Measurements from ENCODE around the gene PRELID1.
"Not testable (repeated sequence)": the region's sequence is repeated elsewhere in the genome, so short reads cannot be mapped to it uniquely, and the experiment has no call there.

The PRELID1 gene

DNA sequence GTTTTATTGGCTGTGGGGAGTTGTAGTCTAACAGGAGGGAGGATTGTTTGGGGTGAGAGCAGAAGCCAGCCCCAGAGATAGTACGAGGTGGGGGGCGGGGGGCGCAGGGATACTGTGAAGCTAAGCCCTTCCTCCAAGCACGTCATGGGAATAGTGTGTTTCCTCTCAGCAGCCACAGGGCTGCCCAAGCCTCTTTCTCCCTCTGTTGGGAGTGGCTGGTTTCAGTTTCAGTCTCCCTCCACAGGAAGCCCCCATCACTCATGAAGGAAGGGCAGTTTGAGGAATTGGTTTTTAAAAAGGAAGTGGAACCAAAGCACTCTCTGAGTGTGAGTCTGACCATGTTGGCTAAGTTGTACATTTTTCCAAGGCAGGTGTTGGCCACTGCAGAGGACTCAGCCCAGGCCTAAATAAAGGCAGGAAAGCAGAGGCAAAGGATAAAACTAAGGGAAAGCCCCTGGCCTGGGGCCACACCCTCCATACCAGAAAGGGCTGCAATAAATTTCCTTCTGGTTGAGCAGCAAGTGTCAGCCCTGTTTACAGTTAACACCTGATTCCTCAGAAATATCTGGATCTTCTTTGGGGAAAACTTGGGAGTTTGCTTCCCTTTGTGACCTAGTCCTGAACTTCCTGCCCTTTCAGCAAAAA lies 3.2 kb upstream of the PRELID1 start:
- DNase-seq = no peak

- no peak for DNase-seq
These were observed 2.6 kb upstream of the PRELID1 start for GRCh38 chr5:177300951-177301350.

DNA sequence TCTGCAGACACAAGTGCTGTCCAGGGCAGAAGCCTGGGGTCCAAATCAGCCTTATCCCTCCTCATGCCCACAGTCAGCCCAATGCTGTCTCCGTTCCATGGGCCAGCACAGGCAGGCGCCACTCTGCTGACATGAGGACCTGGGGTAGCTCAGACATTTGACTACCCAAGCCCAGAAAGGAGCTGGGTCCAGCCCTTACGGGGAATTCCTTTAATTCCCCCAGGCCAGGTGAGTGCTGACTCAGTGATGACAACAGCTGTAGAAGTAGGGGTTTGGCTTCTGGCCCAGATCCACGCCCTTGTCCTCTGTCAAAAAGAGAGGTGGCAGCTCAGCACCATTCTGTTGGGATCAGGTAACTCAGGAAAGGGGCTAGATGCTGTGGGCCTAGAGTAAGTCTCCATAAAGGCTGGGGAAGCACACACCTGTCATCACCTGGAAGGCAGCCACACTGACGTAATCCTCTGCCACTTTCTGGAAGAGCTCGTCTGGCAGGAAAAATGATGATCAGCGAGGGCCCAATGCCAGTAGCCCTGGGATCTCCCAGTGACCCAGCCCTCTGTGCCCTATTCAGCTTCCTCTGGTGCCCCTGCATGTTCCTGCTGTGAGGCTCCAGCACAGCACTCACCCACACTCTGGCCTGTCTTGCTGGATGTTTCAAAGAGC lies 2.0 kb upstream of the PRELID1 start:
- no peak for DNase-seq

GRCh38 chr5:177302354-177303110 lies 1.1 kb upstream of the PRELID1 start:
- DNase-seq = no peak

GRCh38 chr5:177303925-177304391 lies 359 bp downstream of the PRELID1 start:
- no peak for DNase-seq

DNA sequence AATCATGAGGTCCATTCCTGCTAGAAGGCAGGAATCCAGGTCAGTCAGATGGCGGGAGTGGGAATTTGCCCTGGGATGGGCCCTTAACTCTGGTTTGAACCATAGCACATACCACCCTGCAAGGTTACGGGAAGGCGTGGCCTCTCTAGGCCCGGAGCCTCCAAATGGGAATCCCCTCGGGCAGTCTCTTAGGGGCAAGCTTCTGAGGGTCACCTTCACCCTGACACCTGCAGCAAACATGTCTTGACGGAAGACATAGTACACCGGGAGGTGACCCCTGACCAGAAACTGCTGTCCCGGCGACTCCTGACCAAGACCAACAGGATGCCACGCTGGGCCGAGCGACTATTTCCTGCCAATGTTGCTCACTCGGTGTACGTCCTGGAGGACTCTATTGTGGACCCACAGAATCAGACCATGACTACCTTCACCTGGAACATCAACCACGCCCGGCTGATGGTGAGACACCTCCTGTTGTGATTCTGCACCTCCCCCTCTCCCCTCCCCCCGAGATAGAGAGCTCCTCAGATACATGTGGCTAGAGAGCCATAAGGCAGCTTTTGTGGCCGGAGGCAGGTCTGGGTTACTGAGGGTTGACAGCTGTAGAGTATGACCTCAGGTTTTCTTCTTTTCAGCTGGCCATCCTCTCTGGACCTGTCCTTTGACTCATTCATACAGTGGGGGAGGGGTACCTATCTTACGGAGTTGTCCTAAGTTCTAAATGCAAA lies 957 bp downstream of the PRELID1 start:
- no peak for DNase-seq

DNA sequence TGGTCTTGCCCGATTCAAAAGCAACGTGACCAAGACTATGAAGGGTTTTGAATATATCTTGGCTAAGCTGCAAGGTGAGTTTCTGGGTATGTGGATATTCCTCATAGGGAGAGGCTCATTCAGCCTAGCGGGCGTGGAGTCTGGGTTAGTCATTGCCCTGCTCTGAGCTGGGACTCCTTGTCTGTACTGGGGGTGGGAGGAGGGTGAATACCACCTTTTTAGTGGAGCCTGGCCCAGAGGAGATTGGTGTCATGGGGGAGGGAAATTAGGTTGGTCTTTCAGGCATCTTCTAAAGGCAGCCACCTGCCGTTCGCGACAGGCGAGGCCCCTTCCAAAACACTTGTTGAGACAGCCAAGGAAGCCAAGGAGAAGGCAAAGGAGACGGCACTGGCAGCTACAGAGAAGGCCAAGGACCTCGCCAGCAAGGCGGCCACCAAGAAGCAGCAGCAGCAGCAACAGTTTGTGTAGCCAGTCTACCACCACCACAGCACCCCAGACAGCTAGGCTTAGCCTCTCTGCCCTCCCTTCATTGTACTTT lies 2.6 kb downstream of the PRELID1 start:
- DNase-seq = not testable (repeated sequence)

DNA sequence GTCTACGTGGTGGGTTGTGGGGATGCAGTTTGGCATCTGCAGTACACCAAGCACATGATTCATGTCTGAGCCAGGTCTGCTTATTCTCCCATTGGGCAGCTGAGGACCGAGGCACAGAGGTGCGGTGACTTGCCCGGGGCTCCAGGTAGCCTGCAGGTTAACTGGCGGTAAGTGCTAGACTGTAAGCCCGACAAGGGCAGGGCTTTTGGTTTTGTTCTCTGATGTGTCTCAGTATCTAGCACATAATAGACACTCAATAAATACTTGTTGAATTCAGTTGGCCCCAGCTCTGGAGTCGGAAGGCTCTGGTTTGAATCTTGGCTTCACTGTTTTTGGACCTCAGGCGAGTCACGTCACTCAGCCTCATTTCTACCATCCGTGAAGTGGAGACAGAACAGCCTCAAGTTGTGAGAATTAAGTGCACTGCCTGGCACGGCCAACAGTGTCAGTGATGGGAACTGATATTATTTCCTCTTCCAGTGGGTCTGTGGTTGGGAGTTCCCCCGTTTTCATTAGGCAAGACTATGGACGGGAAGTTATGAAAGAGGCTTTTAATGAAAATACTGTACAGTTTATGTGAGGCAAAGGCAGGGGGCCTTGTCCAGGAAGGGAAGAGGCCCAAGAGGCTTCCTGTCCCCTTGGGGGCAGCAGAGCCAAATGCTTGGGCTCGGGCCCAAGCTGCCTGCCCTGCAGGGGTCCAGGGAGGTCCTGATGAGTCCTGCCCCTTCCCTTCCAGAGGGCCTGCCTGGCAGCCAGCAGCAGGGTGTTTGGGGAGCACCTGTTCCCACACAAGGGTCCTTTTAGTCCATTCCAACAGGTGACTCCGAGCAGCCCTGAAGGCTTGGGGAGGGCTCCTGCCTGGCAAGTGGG lies 3.3 kb downstream of the PRELID1 start:
- no peak for DNase-seq

DNA sequence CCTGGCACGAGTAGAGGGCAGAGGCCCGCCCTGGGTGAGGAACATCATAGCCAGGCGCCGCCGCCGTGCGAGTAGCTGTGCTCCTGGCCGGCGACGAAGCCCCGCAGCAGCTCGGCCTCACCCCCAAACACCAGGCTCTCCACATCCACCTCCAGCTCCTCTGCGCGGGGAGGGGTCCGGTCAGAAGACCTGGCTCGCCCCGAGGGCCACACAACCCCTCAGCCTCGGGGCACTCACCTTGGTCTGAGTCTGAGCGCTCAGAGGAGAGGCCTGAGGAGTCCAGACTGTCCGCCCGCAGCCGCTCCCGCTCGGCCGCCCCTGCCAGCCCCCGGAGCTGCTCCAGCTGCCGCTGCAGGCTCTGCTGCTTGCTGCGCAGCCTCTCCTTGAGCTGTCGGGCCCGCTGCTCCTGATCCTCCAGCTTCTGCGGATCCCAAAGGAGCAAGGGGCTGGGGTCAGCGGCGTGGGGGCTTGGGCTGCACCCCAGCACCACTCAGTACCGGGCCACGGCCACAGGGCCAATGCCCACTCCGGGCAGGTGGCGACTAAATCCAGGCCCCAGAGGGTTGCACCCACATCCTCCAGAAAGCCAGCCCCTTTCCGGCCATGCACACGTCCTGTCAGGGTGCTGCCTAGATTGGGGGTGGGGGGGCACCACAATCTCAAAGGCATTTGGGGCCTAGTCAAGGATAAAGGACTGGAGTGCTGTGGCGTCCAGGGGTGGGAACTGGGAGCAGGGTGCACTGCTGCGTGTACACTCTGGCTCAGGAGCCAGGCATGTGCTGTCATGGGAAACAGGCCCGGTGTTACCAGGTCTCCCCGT lies 4.2 kb downstream of the PRELID1 start:
- DNase-seq = no peak

GRCh38 chr5:177308740-177309139 lies 5.1 kb downstream of the PRELID1 start:
- DNase-seq = no peak

GRCh38 chr5:177309351-177310191 lies 6.0 kb downstream of the PRELID1 start:
- DNase-seq = peak; percentile 75 to 83

- no peak for DNase-seq
These were observed 6.7 kb downstream of the PRELID1 start for GRCh38 chr5:177310332-177310731.

- DNase-seq = peak in 1 of 2 experiments; percentile 22
These were observed 7.3 kb downstream of the PRELID1 start for GRCh38 chr5:177310757-177311391.

- no peak for DNase-seq
These were observed 7.8 kb downstream of the PRELID1 start for GRCh38 chr5:177311392-177311722.

- DNase-seq = peak; percentile 94
These were observed 8.4 kb downstream of the PRELID1 start, which contains the start of gene MXD3 for GRCh38 chr5:177311723-177312648. MXD3 (minus strand) TSS chr5:177311898; CDS start chr5:177311830, 68 bp downstream.

GRCh38 chr5:177312649-177313181 lies 9.1 kb downstream of the PRELID1 start:
- peak in 1 of 2 experiments; percentile 34 for DNase-seq

DNA sequence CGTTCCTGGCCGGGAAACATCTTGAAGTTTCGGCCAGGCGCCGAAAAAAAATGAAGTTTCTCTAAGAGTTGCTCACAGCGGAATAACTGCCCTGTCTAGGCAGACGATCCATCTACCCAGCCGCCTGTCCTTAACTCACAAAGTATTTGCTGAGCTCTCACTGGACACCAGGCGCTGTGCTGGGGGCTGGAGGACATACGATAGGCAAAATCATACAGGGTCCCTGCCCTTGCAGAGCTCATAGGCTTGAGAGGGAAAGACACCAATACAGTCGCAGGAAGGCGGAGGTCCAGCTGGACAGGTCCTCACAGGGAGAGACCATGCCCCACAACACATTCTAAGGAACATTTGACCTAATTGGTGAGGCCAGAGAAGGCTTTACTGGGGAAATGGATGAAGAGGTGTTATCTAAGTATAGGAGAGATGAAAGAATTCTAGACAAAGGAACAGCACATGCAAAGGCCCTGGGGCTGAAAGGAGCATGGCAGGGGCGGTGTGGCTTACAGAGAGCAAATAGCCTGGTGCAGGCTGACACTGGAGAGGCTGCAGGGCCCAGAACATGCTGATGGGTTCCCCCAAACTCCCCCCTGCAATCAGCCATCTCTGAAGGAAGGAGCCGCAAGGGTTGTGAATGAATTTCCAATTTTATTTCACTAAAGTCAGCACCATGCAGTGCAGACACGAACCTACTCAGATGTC lies 10.1 kb downstream of the PRELID1 start:
- no peak for DNase-seq
